Dendritic cell treated with granulocyte-macrophage colony-stimulating factor and Interleukin-4, amounts not matched to agents 40 ng/mL and 50 ng/mL, for 4 days (primary cell): ENCODE measurements around the gene ACTG2.

Source experiments
- H3K27ac Mint-ChIP-seq: one replicate; pipeline ENCODE4 v1.8.0; 2022; ENCODE audit warnings: mild to moderate bottlenecking, mixed read lengths
- H3K27me3 Mint-ChIP-seq: one replicate; pipeline ENCODE4 v1.8.0; 2022; ENCODE audit warnings: mild to moderate bottlenecking, mixed read lengths
- H3K36me3 Mint-ChIP-seq: one replicate; pipeline ENCODE4 v1.8.0; 2022; ENCODE audit warnings: low read depth, mixed read lengths
- H3K4me1 Mint-ChIP-seq: one replicate; pipeline ENCODE4 v1.8.0; 2022; ENCODE audit warnings: low read depth, mixed read lengths
- H3K4me3 Mint-ChIP-seq: one replicate; pipeline ENCODE4 v1.8.0; 2022; ENCODE audit warnings: mild to moderate bottlenecking, moderate library complexity, mixed read lengths
- H3K9me3 Mint-ChIP-seq: one replicate; pipeline ENCODE4 v1.8.0; 2022; ENCODE audit warnings: mixed read lengths
- intact Hi-C: fragments of 100-400 bp; cut with micrococcal nuclease; formaldehyde crosslinking; loops from one replicate; pipeline ENCODE4 v1.15.0; 2022

Gene ACTG2

GRCh38 chr2:73968357-73968937 is 75.6 kb downstream of the ACTG2 start:
- Mint-ChIP-seq H3K4me3 (no peak overlapping the region), H3K36me3 (peaks cover 12% of the 10 kb centered on the region), H3K4me1 (peaks cover 76% of the 10 kb centered on the region), H3K27me3 (no peaks in the 10 kb centered on the region), H3K27ac (no peak overlapping the region), H3K9me3 (no peaks in the 10 kb centered on the region)
- intact Hi-C loops, result no loop called here

GRCh38 chr2:73969356-73969755 is 76.5 kb downstream of the ACTG2 start:
- Mint-ChIP-seq H3K4me1 (peaks cover 68% of the 10 kb centered on the region), H3K9me3 (no peaks in the 10 kb centered on the region), H3K27me3 (no peaks in the 10 kb centered on the region), H3K4me3 (no peak overlapping the region), H3K27ac (no peak overlapping the region), H3K36me3 (peaks cover 6% of the 10 kb centered on the region)
- intact Hi-C loops, result no loop called here
